Endothelial cell (in vitro differentiated cells): ENCODE measurements around the gene C19orf85. TPM values are rescaled to one million over a fixed set of nuclear protein-coding genes. Genes with fewer than 3 reads are reported as not detected.

ENCODE experiments used
- DNase-seq: peaks from one replicate; pipeline ENCODE4 v3.0.0; 2021; ENCODE audit warnings: low spot score
- H3K27ac Mint-ChIP-seq: one replicate; pipeline ENCODE4 v1.8.0; 2021; ENCODE audit warnings: mixed read lengths, inconsistent platforms; ENCODE audit not compliant: unreplicated experiment
- H3K27me3 Mint-ChIP-seq: one replicate; pipeline ENCODE4 v1.8.0; 2021; ENCODE audit warnings: mild to moderate bottlenecking, moderate library complexity, mixed read lengths, inconsistent platforms; ENCODE audit not compliant: unreplicated experiment
- H3K36me3 Mint-ChIP-seq: one replicate; pipeline ENCODE4 v1.8.0; 2021; ENCODE audit warnings: mild to moderate bottlenecking, low read depth, mixed read lengths, inconsistent platforms; ENCODE audit not compliant: unreplicated experiment
- H3K4me1 Mint-ChIP-seq: one replicate; pipeline ENCODE4 v1.8.0; 2021; ENCODE audit warnings: mild to moderate bottlenecking, mixed read lengths, inconsistent platforms; ENCODE audit not compliant: unreplicated experiment
- H3K4me3 Mint-ChIP-seq: one replicate; pipeline ENCODE4 v1.8.0; 2021; ENCODE audit warnings: mild to moderate bottlenecking, mixed read lengths, inconsistent platforms; ENCODE audit not compliant: unreplicated experiment
- H3K9me3 Mint-ChIP-seq: one replicate; pipeline ENCODE4 v1.8.0; 2021; ENCODE audit warnings: mixed read lengths, inconsistent platforms; ENCODE audit not compliant: unreplicated experiment
- CTCF ChIP-seq: fragments of 200-600 bp; sonication (generic); IDR thresholded peaks from one replicate; pipeline ENCODE4 v1.5.0; 2021; ENCODE audit warnings: antibody characterized with exemption; ENCODE audit not compliant: unreplicated experiment
- total RNA-seq: library from RNA; stranded (reverse); fragmentation: NEBNext Ultra II Directional; extraction: Animal tissue kit (Norgen Biotek cat#: 25700); gene quantifications from one replicate; pipeline ENCODE4 v1.2.1, GENCODE V29; 2021; ENCODE audit not compliant: unreplicated experiment

The C19orf85 gene
- total RNA-seq, 1 donor from 2014 or later, result not detected

DNA sequence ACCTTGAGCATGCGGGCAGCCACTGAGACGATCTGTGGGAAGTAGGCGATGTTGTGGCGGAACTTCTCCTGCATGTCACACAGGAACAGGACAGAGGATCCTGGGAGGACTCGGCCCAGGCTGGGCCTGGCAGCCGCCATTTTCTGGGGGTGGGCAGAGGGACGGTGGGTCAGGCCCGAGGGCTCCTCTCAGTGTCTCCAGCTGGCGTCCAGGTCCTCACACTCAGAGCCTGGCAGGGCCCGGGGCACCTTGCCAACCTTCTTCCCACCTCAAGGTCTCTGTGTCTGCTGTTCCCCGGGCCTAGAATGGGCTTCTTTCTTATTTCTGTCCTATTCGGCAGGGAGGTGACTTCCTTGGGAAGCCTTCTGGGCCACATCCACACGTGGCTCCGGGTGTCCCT, 8.2 kb downstream of the C19orf85 start:
- no peak for DNase-seq
- H3K9me3 Mint-ChIP-seq, result no peaks in the 10 kb centered on the region
- H3K4me3 Mint-ChIP-seq, result no peak overlapping the region
- no peak for TF ChIP-seq CTCF
- no peak overlapping the region for H3K27ac Mint-ChIP-seq
- peaks cover 22% of the 10 kb centered on the region for H3K27me3 Mint-ChIP-seq
- H3K4me1 Mint-ChIP-seq, result peaks cover 5% of the 10 kb centered on the region
- H3K36me3 Mint-ChIP-seq, result peaks cover 8% of the 10 kb centered on the region

- no peak for TF ChIP-seq CTCF
- H3K27ac Mint-ChIP-seq, result no peak overlapping the region
- H3K4me3 Mint-ChIP-seq, result no peak overlapping the region
- H3K36me3 Mint-ChIP-seq, result peaks cover 8% of the 10 kb centered on the region
- peaks cover 5% of the 10 kb centered on the region for H3K4me1 Mint-ChIP-seq
- H3K9me3 Mint-ChIP-seq, result no peaks in the 10 kb centered on the region
- peaks cover 24% of the 10 kb centered on the region for H3K27me3 Mint-ChIP-seq
- DNase-seq, result no peak
These were observed 8.8 kb downstream of the C19orf85 start for GRCh38 chr19:55455576-55456235.

DNA sequence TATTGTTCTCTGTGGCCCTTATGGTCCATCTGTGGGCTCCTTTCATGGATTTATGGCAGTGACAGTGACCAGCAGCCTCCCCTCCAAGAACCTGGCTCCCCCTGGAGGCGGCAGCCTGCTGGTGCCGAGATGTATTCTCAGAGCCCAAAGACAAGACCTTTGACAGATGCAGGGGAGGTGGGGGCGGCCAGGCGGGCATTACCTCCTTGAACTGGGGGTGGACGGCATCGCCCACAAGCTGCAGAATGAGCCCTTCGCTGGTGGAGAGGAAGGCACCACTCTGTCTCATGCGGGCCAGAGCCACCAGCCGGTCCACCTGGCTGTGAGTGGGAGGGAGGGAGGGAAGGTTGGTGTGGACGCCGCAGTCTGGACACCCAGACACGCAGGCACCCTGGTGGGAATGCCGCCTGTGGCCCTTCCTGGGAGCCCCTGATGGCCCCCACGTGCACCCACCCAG, 9.7 kb downstream of the C19orf85 start:
- H3K36me3 Mint-ChIP-seq, result peaks cover 8% of the 10 kb centered on the region
- no peak overlapping the region for H3K27ac Mint-ChIP-seq
- H3K27me3 Mint-ChIP-seq, result peaks cover 25% of the 10 kb centered on the region
- DNase-seq, result peak; percentile 71
- peak overlapping the region; percentile 59 for H3K4me3 Mint-ChIP-seq
- no peaks in the 10 kb centered on the region for H3K9me3 Mint-ChIP-seq
- H3K4me1 Mint-ChIP-seq, result peaks cover 5% of the 10 kb centered on the region
- TF ChIP-seq CTCF, result peak; percentile 77

DNA sequence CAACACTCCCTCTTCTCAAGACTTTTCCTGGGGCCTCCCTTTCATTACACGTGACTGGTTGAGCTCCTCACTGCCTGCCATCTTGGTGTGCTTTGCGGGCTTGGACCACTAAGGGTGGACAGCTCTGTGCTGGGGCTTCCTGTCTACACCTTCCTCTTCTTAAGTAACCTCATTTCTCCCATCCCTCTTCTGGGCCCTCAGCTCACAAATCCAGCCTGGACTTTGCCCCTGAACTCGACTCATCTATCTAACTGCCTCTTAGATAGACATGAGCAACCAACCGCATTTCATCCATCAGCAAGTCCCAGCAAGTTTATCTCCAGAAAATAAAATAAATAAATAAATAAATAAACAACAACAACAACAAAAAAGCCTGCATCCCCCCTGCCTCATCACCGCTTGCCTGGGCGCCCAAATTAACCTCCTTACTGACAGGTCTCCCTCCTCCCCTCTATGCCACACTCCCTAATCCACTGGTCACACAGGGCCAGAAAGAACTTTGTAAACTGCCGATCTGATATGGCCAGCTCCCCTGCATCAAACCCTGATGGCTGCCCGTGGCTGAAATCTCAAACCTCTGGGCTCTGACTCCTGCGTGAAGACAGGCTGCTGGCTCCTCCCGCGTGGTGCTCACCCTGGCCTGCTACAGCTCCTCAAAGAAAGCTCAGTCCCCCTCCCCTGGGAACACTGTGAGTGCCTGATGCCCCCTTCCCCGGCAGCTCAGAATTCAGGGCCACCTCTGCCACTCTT, 10.9 kb downstream of the C19orf85 start:
- Mint-ChIP-seq H3K27ac (peak overlapping the region; percentile 16), H3K27me3 (peaks cover 25% of the 10 kb centered on the region), H3K4me1 (peaks cover 5% of the 10 kb centered on the region), H3K36me3 (peaks cover 8% of the 10 kb centered on the region), H3K9me3 (no peaks in the 10 kb centered on the region), H3K4me3 (peak overlapping the region; percentile 81)
- no peak for DNase-seq
- no peak for TF ChIP-seq CTCF

- peaks cover 8% of the 10 kb centered on the region for H3K36me3 Mint-ChIP-seq
- peaks cover 5% of the 10 kb centered on the region for H3K4me1 Mint-ChIP-seq
- peak overlapping the region; percentile 81 for H3K4me3 Mint-ChIP-seq
- peak; percentile 54 for DNase-seq
- H3K27ac Mint-ChIP-seq, result no peak overlapping the region
- peak; percentile 21 for TF ChIP-seq CTCF
- no peaks in the 10 kb centered on the region for H3K9me3 Mint-ChIP-seq
- H3K27me3 Mint-ChIP-seq, result peaks cover 25% of the 10 kb centered on the region
These were observed 11.7 kb downstream of the C19orf85 start for GRCh38 chr19:55452749-55453346.
